Measurements from ENCODE around the gene GAPDH.

The GAPDH gene

GRCh38 chr12:6569312-6569711 lies 35.0 kb downstream of the GAPDH start:
- H3K27ac ChIP-seq: peak overlapping the region; percentile 85
- TF ChIP-seq CTCF (conservative IDR thresholded peaks at IDR 0.05; ENCODE audit: low read depth): no peak
- CTCF ChIA-PET: interaction anchor here (0.6 kb wide), 1 partner anchor 29 kb away, joined by 4 read pairs; no protein-coding TSS in a partner anchor
- DNase-seq (ENCODE audit: low spot score): no peak
- POLR2A ChIA-PET (ENCODE audit: low non-redundant PET): no interaction called here

GRCh38 chr12:6569786-6570185 lies 35.5 kb downstream of the GAPDH start:
- DNase-seq (ENCODE audit: low spot score): no peak
- H3K27ac ChIP-seq: peak overlapping the region; percentile 85
- ChIA-PET CTCF (interaction anchor here (1.5 kb wide), 1 partner anchor 19 kb away, joined by 6 read pairs; no protein-coding TSS in a partner anchor), POLR2A (ENCODE audit: low non-redundant PET) (no interaction called here)
- TF ChIP-seq CTCF (conservative IDR thresholded peaks at IDR 0.05; ENCODE audit: low read depth): no peak

- POLR2A ChIA-PET (ENCODE audit: low non-redundant PET): no interaction called here
- H3K27ac ChIP-seq: peak overlapping the region; percentile 38
- CTCF ChIA-PET: interaction anchor here (0.5 to 1.5 kb wide), 3 partner anchors 18 to 55 kb away, joined by 3 to 6 read pairs (median 3); no protein-coding TSS in a partner anchor
- DNase-seq (ENCODE audit: low spot score): peak; percentile 30
- peak; percentile 54 for TF ChIP-seq CTCF (conservative IDR thresholded peaks at IDR 0.05; ENCODE audit: low read depth)
These were observed 36.1 kb downstream of the GAPDH start for GRCh38 chr12:6570264-6570887.

DNA sequence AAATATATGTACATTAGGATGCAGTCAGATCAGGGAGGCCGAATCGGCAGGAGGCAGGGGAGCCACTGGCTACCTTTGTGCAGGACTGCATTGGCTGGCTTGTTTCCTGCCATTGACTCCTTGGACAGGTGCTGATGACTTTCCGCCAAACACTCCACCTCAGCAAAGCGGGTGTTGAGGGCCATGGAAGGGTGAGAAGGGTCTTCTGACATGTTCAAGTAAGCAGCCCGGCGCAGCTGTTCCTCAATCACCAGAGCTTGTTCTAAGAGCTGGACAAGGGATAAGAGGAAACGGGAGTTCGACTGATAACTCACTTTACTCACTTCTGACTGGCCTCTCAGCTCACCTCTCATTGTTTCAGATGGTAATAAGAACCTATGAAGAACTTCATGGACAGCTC lies 38.7 kb downstream of the GAPDH start:
- ChIA-PET POLR2A (ENCODE audit: low non-redundant PET) (interaction anchor here (0.6 kb wide), 1 partner anchor 13 kb away, joined by 3 read pairs; no protein-coding TSS in a partner anchor), CTCF (no interaction called here)
- DNase-seq (ENCODE audit: low spot score): no peak
- no peak overlapping the region; the same call in 1 of the 2 replicates for H3K27ac ChIP-seq
- TF ChIP-seq CTCF (conservative IDR thresholded peaks at IDR 0.05; ENCODE audit: low read depth): no peak

DNA sequence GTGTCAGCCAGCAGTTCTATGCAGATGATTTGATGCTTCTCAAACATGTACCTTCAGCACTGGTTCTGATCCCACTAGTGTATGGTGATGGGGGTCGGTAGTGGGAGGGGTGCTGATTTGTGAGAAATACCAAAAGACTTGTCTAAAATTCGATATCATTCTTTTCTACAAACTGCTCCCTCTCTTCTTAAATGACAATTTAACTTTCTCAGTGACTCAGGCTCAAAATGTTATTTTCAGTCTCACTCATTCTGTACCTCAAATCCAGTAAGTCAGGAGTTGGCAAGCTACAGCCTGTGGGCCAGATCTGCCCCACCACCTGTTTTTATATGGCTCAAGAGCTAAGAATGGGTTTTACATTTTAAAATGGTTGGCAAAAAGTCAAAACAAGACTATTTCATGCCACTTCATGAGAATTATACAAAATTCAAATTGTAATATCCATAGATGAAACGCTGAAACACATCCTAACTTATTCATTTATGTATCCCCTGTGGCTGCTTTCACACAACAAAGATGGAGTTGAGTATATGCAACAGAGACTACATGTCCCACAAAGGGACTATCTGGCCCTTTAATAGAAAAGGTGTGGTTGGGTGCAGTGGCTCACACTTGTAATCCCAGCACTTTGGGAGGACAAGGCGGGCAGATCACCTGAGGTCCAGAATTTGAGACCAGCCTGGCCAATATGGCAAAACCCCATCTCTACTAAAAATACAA lies 40.4 kb downstream of the GAPDH start:
- ChIA-PET POLR2A (ENCODE audit: low non-redundant PET) (no interaction called here), CTCF (no interaction called here)
- DNase-seq (ENCODE audit: low spot score): no peak
- H3K27ac ChIP-seq: no peak overlapping the region
- no peak for TF ChIP-seq CTCF (conservative IDR thresholded peaks at IDR 0.05; ENCODE audit: low read depth)

DNA sequence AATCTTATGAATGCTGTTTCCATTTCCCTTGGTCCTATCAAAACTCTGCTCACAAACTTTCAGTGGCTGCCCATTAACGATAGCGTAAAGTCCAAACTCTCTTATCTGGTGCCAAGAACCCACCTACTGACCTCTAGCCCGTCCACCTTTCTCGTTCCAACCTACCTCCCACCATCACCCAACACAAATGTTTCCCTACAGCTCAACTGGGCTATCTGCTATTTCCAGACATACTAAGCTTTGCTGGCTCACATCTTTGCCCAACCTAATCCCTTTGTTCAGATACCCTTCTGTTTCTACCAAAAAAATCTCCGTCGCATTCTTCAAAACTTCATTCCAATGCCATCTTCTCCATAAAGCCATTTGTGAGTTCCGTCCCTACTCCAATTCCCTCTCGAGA lies 41.3 kb downstream of the GAPDH start:
- CTCF ChIA-PET: interaction anchor here (1.2 kb wide), 1 partner anchor 30 kb away, joined by 3 read pairs; no protein-coding TSS in a partner anchor
- POLR2A ChIA-PET (ENCODE audit: low non-redundant PET): no interaction called here
- DNase-seq (ENCODE audit: low spot score): no peak
- no peak overlapping the region for H3K27ac ChIP-seq
- no peak for TF ChIP-seq CTCF (conservative IDR thresholded peaks at IDR 0.05; ENCODE audit: low read depth)
